Measurements from ENCODE around the gene CRK.

DNA sequence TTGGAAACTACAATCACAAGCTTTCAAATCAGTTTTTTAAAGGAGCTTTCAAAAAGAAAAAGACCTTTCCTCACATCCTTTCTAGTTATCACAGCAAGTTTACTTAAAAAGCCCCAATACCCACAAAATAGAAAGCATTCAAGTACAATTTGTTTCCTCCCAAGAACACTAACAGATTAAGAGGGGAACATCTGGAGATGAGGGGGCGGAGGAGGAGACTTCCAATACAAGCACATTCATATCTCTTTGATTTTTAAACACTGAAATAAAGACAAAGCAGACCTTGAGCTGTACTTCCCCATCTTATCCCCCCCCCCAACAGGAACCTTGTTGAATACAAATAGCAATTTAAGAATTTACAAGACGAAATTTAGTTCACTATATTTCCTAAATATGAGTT is 58.0 kb downstream of the CRK start:
- TF ChIP-seq, protein P1, sequence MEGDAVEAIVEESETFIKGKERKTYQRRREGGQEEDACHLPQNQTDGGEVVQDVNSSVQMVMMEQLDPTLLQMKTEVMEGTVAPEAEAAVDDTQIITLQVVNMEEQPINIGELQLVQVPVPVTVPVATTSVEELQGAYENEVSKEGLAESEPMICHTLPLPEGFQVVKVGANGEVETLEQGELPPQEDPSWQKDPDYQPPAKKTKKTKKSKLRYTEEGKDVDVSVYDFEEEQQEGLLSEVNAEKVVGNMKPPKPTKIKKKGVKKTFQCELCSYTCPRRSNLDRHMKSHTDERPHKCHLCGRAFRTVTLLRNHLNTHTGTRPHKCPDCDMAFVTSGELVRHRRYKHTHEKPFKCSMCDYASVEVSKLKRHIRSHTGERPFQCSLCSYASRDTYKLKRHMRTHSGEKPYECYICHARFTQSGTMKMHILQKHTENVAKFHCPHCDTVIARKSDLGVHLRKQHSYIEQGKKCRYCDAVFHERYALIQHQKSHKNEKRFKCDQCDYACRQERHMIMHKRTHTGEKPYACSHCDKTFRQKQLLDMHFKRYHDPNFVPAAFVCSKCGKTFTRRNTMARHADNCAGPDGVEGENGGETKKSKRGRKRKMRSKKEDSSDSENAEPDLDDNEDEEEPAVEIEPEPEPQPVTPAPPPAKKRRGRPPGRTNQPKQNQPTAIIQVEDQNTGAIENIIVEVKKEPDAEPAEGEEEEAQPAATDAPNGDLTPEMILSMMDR (conservative IDR thresholded peaks at IDR 0.05; ENCODE audit: low read length), result no peak
- no peak for TF ChIP-seq EZH2phosphoT487 (IDR thresholded peaks at IDR 0.05; ENCODE audit: borderline replicate concordance)

Measured in Loucy (cell line).